NB4 (cell line): ENCODE measurements around the gene SLC38A4.

Source experiments
- CTCF ChIP-seq: IDR thresholded peaks from one replicate; pipeline ENCODE4 v1.5.1; 2012; ENCODE audit warnings: low read depth, low read length
- POLR2A ChIP-seq: IDR thresholded peaks from 2 replicates; pipeline ENCODE4 v1.6.1; 2011; ENCODE audit warnings: mild to moderate bottlenecking; ENCODE audit not compliant: insufficient read length; ENCODE audit errors: extremely low read depth

GRCh38 chr12:46808317-46808716 lies 17.5 kb downstream of the SLC38A4 start:
- TF ChIP-seq POLR2A (no peak), CTCF (no peak)
